SK-N-SH (cell line): ENCODE results near the gene SNAP29. TPM values are rescaled to one million over a fixed set of nuclear protein-coding genes. Genes with fewer than 3 reads are reported as not detected.

Experiments used
- CTCF ChIA-PET: fragments of 300-600, 350-600 bp; formaldehyde crosslinking; extraction: SDS; loops from one replicate; lab custom pipeline; 2021; lab: Yijun Ruan, JAX
- POLR2A ChIA-PET: fragments of 350-600 bp; sonication (Branson Sonifier 250); formaldehyde crosslinking; extraction: SDS; loops from one replicate; lab custom pipeline; 2020; ENCODE audit warnings: antibody characterized with exemption, inconsistent platforms; lab: Yijun Ruan, JAX
- DNase-seq: peaks from one replicate; pipeline ENCODE4 v3.0.0; 2012
- H2AFZ ChIP-seq: fragments of 200-600 bp; sonication (generic); 2 replicates; pipeline ENCODE4 v1.8.1; 2016; ENCODE audit warnings: antibody characterized with exemption, mild to moderate bottlenecking, low read depth
- H3F3A ChIP-seq: fragments of 200-600 bp; sonication (generic); replicated peaks from 2 replicates; pipeline ENCODE3; 2016; ENCODE audit warnings: antibody characterized with exemption, mild to moderate bottlenecking; ENCODE audit not compliant: insufficient read depth
- H3K27ac ChIP-seq, 2 experiments: fragments of 200-500 bp in 1 of 2; fragments of 200-600 bp in 1 of 2; sonication (Bioruptor generic) in 1 of 2; sonication (generic), shearing (Covaris generic) in 1 of 2; 2 replicates each; pipeline versions ENCODE4 v1.5.1 to v1.6.1; 2014 to 2016; ENCODE audit warnings: low read depth in 2 of 2, inconsistent platforms in 1 of 2, low read length in 1 of 2, mild to moderate bottlenecking in 1 of 2, mixed read lengths in 1 of 2
- H3K27me3 ChIP-seq: fragments of 200-600 bp; sonication (generic), shearing (Covaris generic); 2 replicates; pipeline ENCODE4 v1.6.1; 2016; ENCODE audit warnings: mixed run types; ENCODE audit not compliant: insufficient read depth
- H3K36me3 ChIP-seq, 2 experiments: fragments of 200-500 bp in 1 of 2; fragments of 200-600 bp in 1 of 2; sonication (Bioruptor generic) in 1 of 2; sonication (generic) in 1 of 2; replicated peaks in 1 of 2; 2 replicates each; pipeline versions ENCODE3 to v1.5.1; 2014 to 2016; ENCODE audit warnings: low read length in 1 of 2, mild to moderate bottlenecking in 1 of 2; ENCODE audit not compliant: insufficient read depth in 2 of 2, control insufficient read depth in 1 of 2
- H3K4me1 ChIP-seq, 2 experiments: fragments of 200-500 bp in 1 of 2; fragments of 200-600 bp in 1 of 2; sonication (Bioruptor generic) in 1 of 2; sonication (generic), shearing (Covaris generic) in 1 of 2; 2 replicates each; pipeline versions ENCODE4 v1.5.1 to v1.6.1; 2014 to 2016; ENCODE audit warnings: low read depth in 1 of 2, low read length in 1 of 2, mixed run types in 1 of 2; ENCODE audit not compliant: insufficient read depth in 2 of 2, control insufficient read depth in 1 of 2
- H3K4me2 ChIP-seq: fragments of 200-600 bp; sonication (generic), shearing (Covaris generic); 2 replicates; pipeline ENCODE4 v1.6.1; 2017; ENCODE audit warnings: mixed run types
- H3K4me3 ChIP-seq, 2 experiments: fragments of 200-500 bp in 1 of 2; fragments of 200-600 bp in 1 of 2; sonication (Bioruptor generic) in 1 of 2; sonication (generic), shearing (Covaris generic) in 1 of 2; 2 replicates each; pipeline versions ENCODE4 v1.5.1 to v1.8.1; 2014 to 2016; ENCODE audit warnings: low read depth in 2 of 2, inconsistent platforms in 1 of 2, low read length in 1 of 2, mild to moderate bottlenecking in 1 of 2, mixed read lengths in 1 of 2, moderate library complexity in 1 of 2
- H3K79me2 ChIP-seq: fragments of 200-600 bp; sonication (generic); 2 replicates; pipeline ENCODE4 v1.8.1; 2017; ENCODE audit warnings: mild to moderate bottlenecking; ENCODE audit not compliant: insufficient read depth
- H3K9ac ChIP-seq: fragments of 200-600 bp; sonication (generic); 2 replicates; pipeline ENCODE4 v1.6.1; 2017; ENCODE audit warnings: mixed run types
- H3K9me2 ChIP-seq: fragments of 200-600 bp; sonication (generic); 2 replicates; pipeline ENCODE4 v1.6.1; 2017; ENCODE audit warnings: mixed run types
- H3K9me3 ChIP-seq: fragments of 200-600 bp; sonication (generic); 2 replicates; pipeline ENCODE4 v1.6.1; 2017; ENCODE audit warnings: mixed run types, mild to moderate bottlenecking, moderate library complexity
- H4K20me1 ChIP-seq: fragments of 200-600 bp; sonication (generic); 2 replicates; pipeline ENCODE4 v1.6.1; 2017; ENCODE audit warnings: mild to moderate bottlenecking, mixed run types; ENCODE audit not compliant: insufficient read depth
- FOSL2 ChIP-seq: IDR thresholded peaks from 2 replicates; pipeline ENCODE4 v1.4.0; 2012; ENCODE audit warnings: low read depth, mild to moderate bottlenecking, moderate library complexity, borderline replicate concordance
- FOXJ3 ChIP-seq: sonication (generic); formaldehyde crosslinking; IDR thresholded peaks from 2 replicates; pipeline ENCODE4 v1.5.1; 2020; ENCODE audit warnings: mild to moderate bottlenecking, missing genetic modification reagents
- YY1 ChIP-seq: IDR thresholded peaks from 2 replicates; pipeline ENCODE4 v1.4.0; 2012; ENCODE audit warnings: low read depth, mild to moderate bottlenecking
- WGBS: methylation state at CpG from one replicate; pipeline ENCODE4 v1.1.6; 2017; ENCODE audit warnings: low lambda C conversion rate; 5-methylcytosine and 5-hydroxymethylcytosine counted together
- polyA plus RNA-seq, 3 experiments: library from polyadenylated mRNA; depleted of rRNA; stranded (reverse); fragments of >200 nt; gene quantifications; 2 replicates each; pipeline ENCODE4 v1.2.3, GENCODE V29; 2012
- TF ChIP-seq, protein P1 (sequence below): IDR thresholded peaks from 2 replicates; pipeline ENCODE4 v1.4.0; 2012; ENCODE audit warnings: low read depth, borderline replicate concordance
- TF ChIP-seq, protein P2 (sequence below): fragments of 150-350 bp; IDR thresholded peaks from 2 replicates; pipeline ENCODE4 v1.6.1; 2016; ENCODE audit warnings: mild to moderate bottlenecking, low read depth, low read length
- TF ChIP-seq, protein P3 (sequence below): IDR thresholded peaks from 2 replicates; pipeline ENCODE4 v1.6.1; 2012; ENCODE audit warnings: mild to moderate bottlenecking, low read depth, low read length, moderate library complexity

SNAP29 gene
- polyA plus RNA-seq, 1 of the 3 experiments (the other 2 are of a cell fraction): 37.3 TPM

DNA sequence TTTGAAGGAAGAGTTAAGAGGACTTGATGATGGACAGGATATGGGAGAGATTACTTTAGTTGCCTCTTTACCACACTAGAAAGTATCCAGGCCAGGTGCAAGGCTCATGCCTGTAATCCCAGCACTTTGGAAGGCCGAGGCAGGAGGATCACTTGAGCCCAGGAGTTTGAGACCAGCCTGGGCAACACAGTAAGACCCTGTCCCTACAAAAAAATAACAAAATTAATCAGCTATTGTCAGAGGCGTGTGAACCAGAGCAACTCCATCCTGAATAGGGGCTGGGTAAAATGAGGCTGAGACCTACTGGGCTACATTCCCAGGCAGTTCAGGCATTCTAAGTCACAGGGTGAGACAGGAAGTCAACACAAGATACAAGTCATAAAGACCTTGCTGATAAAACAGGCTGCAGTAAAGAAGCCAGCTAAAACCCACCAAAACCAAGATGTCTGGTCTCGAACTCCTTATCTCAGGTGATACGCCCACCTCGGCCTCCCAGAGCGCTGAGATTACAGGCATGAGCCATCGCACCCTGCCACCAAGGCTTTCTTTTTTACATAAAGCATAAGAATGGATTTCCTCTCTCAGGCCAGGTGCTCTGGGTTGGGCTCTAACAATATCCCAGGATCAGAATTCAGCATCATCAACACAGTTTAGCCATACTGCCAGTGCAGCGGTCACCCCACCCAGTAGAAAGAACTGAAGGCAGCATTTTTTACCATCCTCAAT, 18.0 kb upstream of the SNAP29 start:
- H3K36me3 ChIP-seq: no peaks in the 10 kb centered on the region
- POLR2A ChIA-PET: no interaction called here
- WGBS: 96% methylated on average over 8 of the region's 8 CpGs
- H3K79me2 ChIP-seq: peaks cover 38% of the 10 kb centered on the region
- H3K27ac ChIP-seq: no peak overlapping the region
- H4K20me1 ChIP-seq: peaks cover 9% of the 10 kb centered on the region
- no peaks in the 10 kb centered on the region for H3F3A ChIP-seq
- H3K4me1 ChIP-seq: peaks cover 0 to 4% of the 10 kb centered on the region in 2 experiments; a peak in 1 of 4 replicates
- CTCF ChIA-PET: interaction anchor here (2.9 kb wide), 1 partner anchor 45 kb away, joined by 9 read pairs; no protein-coding TSS in a partner anchor
- TF ChIP-seq, protein P1, sequence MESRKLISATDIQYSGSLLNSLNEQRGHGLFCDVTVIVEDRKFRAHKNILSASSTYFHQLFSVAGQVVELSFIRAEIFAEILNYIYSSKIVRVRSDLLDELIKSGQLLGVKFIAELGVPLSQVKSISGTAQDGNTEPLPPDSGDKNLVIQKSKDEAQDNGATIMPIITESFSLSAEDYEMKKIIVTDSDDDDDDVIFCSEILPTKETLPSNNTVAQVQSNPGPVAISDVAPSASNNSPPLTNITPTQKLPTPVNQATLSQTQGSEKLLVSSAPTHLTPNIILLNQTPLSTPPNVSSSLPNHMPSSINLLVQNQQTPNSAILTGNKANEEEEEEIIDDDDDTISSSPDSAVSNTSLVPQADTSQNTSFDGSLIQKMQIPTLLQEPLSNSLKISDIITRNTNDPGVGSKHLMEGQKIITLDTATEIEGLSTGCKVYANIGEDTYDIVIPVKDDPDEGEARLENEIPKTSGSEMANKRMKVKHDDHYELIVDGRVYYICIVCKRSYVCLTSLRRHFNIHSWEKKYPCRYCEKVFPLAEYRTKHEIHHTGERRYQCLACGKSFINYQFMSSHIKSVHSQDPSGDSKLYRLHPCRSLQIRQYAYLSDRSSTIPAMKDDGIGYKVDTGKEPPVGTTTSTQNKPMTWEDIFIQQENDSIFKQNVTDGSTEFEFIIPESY: no peak
- TF ChIP-seq FOXJ3 (no peak), FOSL2 (no peak)
- TF ChIP-seq, protein P2, sequence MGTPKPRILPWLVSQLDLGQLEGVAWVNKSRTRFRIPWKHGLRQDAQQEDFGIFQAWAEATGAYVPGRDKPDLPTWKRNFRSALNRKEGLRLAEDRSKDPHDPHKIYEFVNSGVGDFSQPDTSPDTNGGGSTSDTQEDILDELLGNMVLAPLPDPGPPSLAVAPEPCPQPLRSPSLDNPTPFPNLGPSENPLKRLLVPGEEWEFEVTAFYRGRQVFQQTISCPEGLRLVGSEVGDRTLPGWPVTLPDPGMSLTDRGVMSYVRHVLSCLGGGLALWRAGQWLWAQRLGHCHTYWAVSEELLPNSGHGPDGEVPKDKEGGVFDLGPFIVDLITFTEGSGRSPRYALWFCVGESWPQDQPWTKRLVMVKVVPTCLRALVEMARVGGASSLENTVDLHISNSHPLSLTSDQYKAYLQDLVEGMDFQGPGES: no peak
- TF ChIP-seq, protein P3, sequence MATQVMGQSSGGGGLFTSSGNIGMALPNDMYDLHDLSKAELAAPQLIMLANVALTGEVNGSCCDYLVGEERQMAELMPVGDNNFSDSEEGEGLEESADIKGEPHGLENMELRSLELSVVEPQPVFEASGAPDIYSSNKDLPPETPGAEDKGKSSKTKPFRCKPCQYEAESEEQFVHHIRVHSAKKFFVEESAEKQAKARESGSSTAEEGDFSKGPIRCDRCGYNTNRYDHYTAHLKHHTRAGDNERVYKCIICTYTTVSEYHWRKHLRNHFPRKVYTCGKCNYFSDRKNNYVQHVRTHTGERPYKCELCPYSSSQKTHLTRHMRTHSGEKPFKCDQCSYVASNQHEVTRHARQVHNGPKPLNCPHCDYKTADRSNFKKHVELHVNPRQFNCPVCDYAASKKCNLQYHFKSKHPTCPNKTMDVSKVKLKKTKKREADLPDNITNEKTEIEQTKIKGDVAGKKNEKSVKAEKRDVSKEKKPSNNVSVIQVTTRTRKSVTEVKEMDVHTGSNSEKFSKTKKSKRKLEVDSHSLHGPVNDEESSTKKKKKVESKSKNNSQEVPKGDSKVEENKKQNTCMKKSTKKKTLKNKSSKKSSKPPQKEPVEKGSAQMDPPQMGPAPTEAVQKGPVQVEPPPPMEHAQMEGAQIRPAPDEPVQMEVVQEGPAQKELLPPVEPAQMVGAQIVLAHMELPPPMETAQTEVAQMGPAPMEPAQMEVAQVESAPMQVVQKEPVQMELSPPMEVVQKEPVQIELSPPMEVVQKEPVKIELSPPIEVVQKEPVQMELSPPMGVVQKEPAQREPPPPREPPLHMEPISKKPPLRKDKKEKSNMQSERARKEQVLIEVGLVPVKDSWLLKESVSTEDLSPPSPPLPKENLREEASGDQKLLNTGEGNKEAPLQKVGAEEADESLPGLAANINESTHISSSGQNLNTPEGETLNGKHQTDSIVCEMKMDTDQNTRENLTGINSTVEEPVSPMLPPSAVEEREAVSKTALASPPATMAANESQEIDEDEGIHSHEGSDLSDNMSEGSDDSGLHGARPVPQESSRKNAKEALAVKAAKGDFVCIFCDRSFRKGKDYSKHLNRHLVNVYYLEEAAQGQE: no peak
- H3K9me2 ChIP-seq: no peaks in the 10 kb centered on the region
- no peak overlapping the region for H3K9ac ChIP-seq
- no peaks in the 10 kb centered on the region for H3K9me3 ChIP-seq
- H3K4me2 ChIP-seq: no peak overlapping the region
- no peaks in the 10 kb centered on the region for H3K27me3 ChIP-seq
- no peak for DNase-seq
- no peak overlapping the region for H2AFZ ChIP-seq
- H3K4me3 ChIP-seq: no peak overlapping the region

DNA sequence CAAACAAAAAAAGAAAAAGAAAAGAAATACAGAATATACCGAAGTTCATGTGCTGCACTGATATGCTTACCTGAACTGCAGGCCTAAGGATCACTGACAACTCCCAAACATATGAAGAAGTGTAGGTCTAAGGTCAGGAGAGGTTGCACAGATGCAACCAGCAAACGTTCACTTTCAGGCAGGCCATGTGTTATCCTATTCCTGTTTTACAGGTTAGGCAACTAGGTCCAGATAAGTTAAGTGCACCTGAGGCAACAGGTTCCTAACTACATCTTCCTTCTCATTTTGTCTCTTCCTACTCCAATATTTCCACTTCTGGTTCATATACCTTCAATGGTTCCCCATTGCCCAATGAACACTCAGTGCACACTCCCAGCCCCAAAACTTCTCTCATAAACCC, 15.3 kb upstream of the SNAP29 start:
- Histone ChIP-seq H3F3A (no peaks in the 10 kb centered on the region), H3K4me2 (no peak overlapping the region), H4K20me1 (peaks cover 13% of the 10 kb centered on the region), H3K27ac (no peak overlapping the region), H3K9ac (no peak overlapping the region), H3K27me3 (no peaks in the 10 kb centered on the region), H2AFZ (no peak overlapping the region), H3K4me3 (no peak overlapping the region), H3K9me2 (no peaks in the 10 kb centered on the region), H3K9me3 (no peaks in the 10 kb centered on the region), H3K36me3 (peaks cover 0 to 3% of the 10 kb centered on the region in 2 experiments), H3K4me1 (no peaks in the 10 kb centered on the region), H3K79me2 (peaks cover 61% of the 10 kb centered on the region)
- DNase-seq: no peak
- CTCF ChIA-PET: no interaction called here
- POLR2A ChIA-PET: no interaction called here
- WGBS: 67% methylated on average over 2 of the region's 2 CpGs
- TF ChIP-seq YY1: no peak
